Fibroblast of pulmonary artery (primary cell): ENCODE results near the gene SLC41A1.

Experiments
- DNase-seq: peaks from one replicate; pipeline ENCODE4 v3.0.0-alpha.2; 2010; ENCODE audit warnings: low read depth
- H3K4me3 ChIP-seq: replicated peaks from 2 replicates; pipeline ENCODE4 v1.5.1; 2011; ENCODE audit warnings: low read depth, mild to moderate bottlenecking, control low read depth, low read length, moderate library complexity
- CTCF ChIP-seq: IDR thresholded peaks from 2 replicates; pipeline ENCODE4 v1.5.1; 2011; ENCODE audit warnings: mild to moderate bottlenecking, control low read depth, low read length, inconsistent platforms; ENCODE audit errors: missing control alignments

SLC41A1 gene

GRCh38 chr1:205748403-205749233 is 64.4 kb downstream of the SLC41A1 start:
- peak; percentile 94 for DNase-seq
- H3K4me3 ChIP-seq: peak overlapping the region; percentile 87
- TF ChIP-seq CTCF: no peak

- no peak for DNase-seq
- TF ChIP-seq CTCF: no peak
- H3K4me3 ChIP-seq: peak overlapping the region; percentile 18
Observed at GRCh38 chr1:205746757-205747412, 66.1 kb downstream of the SLC41A1 start.

DNA sequence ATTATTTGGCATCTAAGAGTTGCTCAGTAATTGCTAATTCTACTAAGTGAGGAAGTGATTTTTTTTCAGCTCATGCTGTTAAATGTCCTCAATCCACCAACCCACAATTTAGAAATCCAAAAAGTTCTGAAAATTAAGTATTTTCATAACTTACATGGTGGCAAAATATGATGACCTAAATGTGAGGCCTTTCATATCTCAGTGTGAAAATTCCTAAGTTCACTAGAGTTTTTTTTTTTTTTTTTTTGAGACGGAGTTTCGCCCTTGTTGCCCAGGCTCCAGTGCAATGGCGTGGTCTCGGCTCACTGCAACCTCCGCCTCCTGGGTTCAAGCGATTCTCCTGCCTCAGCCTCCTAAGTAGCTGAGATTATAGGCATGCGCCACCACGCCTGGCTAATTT is 68.6 kb downstream of the SLC41A1 start:
- no peak for TF ChIP-seq CTCF
- no peak for DNase-seq
- no peak overlapping the region for H3K4me3 ChIP-seq

DNA sequence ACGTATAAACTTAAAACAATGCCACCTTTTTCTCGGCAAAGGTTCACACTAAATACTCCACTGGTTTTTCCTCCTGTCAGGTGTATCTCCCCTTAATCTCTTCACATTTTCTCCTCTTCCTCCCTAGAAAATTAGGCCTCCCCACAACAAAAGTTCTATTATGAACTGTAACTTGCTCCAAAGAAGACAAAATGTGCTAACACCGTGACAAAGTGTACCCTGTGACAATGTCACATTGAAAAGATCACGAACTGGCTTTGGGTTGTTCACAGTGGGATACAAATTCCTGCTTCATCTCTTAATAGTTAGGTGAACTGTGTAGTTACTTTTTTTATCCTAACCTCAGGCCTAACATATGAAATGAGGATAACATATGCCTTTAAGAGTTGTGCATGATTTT is 69.0 kb downstream of the SLC41A1 start:
- no peak for TF ChIP-seq CTCF
- no peak for DNase-seq
- no peak overlapping the region for H3K4me3 ChIP-seq

DNA sequence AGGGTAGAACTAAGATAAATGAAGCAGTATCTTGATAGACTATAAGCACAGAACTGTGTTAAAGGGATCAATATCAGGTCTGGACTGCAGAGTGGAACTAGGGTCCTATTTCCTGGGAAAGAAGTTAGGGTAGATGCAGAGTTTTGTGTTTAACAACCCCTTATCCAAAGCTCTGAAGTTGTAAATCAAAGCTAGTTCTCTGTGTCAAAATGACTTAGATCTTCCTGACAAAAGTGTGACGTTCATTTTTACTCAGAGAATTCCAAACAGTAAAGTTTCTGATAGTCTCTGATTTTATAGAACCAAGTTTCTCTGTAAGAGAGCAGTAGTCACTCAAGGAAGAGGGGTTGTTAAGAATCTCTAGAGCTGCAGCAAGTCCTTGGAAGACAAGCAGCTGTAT is 71.3 kb downstream of the SLC41A1 start:
- H3K4me3 ChIP-seq: no peak overlapping the region
- no peak for TF ChIP-seq CTCF

DNA sequence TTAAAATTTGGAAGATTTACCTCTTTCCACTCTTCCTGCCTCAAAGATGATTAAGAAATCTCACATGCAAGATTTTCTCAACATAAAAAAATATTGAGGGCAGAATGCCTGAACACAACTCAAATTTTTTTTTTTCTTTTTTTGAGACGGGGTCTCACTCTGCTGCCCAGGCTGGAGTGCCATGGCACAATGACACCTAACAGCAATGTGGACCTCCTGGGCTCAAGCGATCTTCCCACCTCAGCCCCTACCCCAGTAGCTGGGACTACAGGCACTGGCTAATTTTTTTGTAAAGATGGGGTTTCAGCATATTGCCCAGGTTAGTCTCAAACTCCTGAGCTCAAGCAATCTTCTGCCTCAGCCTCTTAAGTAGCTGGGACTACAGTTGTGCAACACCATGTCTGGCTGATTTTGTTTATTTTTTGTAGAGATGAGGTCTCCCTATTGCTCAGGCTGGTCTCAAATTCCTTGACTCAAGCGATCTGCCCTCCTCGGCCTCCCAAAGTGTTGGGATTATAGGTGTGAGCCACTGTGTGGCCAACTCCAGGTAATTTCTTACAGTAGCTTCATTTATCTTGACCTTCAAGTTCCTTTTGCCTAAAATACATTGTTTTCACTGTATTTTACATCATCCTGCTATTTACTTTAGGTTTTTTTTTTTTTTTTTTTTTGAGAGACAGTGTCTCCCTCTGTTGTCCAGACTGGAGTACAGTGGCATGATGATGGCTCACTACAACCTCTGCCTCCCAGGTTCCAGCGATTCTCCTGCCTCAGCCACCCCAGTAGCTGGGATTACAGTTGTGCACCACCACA is 73.4 kb downstream of the SLC41A1 start:
- no peak overlapping the region for H3K4me3 ChIP-seq
- TF ChIP-seq CTCF: peak; percentile 32
- peak; percentile 67 for DNase-seq

More for the DNA sequence above, 71.3 kb downstream of the SLC41A1 start:
- DNase-seq: no peak
